H1 (cell line): ENCODE data around the gene RNF208.

Experiments
- CHD2 ChIP-seq: IDR thresholded peaks from 2 replicates; pipeline ENCODE4 v1.6.1; 2012; ENCODE audit warnings: low read length, improper control_type of control experiment
- CREB1 ChIP-seq: IDR thresholded peaks from 2 replicates; pipeline ENCODE4 v1.6.1; 2012; ENCODE audit warnings: inconsistent platforms
- CTCF ChIP-seq, 3 experiments: IDR thresholded peaks; 1 replicate in 2 of 3; 2 replicates in 1 of 3; pipeline versions ENCODE4 v1.5.1 to v1.6.1; 2011; ENCODE audit warnings: low read length in 3 of 3, mild to moderate bottlenecking in 3 of 3, inconsistent platforms in 2 of 3, low read depth in 1 of 3, moderate library complexity in 1 of 3; ENCODE audit not compliant: insufficient read depth in 1 of 3; ENCODE audit errors: control extremely low read depth in 1 of 3
- E2F6 ChIP-seq: IDR thresholded peaks from 2 replicates; pipeline ENCODE4 v1.6.1; 2012; ENCODE audit warnings: inconsistent platforms
- FOSL1 ChIP-seq: IDR thresholded peaks from 2 replicates; pipeline ENCODE4 v1.6.1; 2011; ENCODE audit warnings: mild to moderate bottlenecking, low read depth, low read length, moderate library complexity; ENCODE audit not compliant: insufficient read depth
- MAFK ChIP-seq: IDR thresholded peaks from 2 replicates; pipeline ENCODE4 v1.6.1; 2012; ENCODE audit warnings: low read depth, mild to moderate bottlenecking, improper control_type of control experiment, low read length
- POLR2A ChIP-seq, 2 experiments: IDR thresholded peaks; 1 replicate in 1 of 2; 2 replicates in 1 of 2; pipeline ENCODE4 v1.6.1; 2011; ENCODE audit warnings: low read depth in 2 of 2, low read length in 2 of 2, mild to moderate bottlenecking in 2 of 2; ENCODE audit errors: control extremely low read depth in 1 of 2
- POLR2AphosphoS5 ChIP-seq: IDR thresholded peaks from 2 replicates; pipeline ENCODE4 v1.6.1; 2011; ENCODE audit warnings: low read depth, low read length
- RAD21 ChIP-seq, 2 experiments: IDR thresholded peaks in 1 of 2; conservative IDR thresholded peaks in 1 of 2; 2 replicates each; pipeline ENCODE4 v1.6.1; 2011; ENCODE audit warnings: low read depth in 2 of 2, low read length in 2 of 2, improper control_type of control experiment in 1 of 2, inconsistent platforms in 1 of 2, mild to moderate bottlenecking in 1 of 2, moderate library complexity in 1 of 2
- RBBP5 ChIP-seq: IDR thresholded peaks from 2 replicates; pipeline ENCODE4 v1.7.1; 2012; ENCODE audit warnings: low read depth, mild to moderate bottlenecking, inconsistent platforms, low read length, moderate library complexity, borderline replicate concordance
- YY1 ChIP-seq: IDR thresholded peaks from 2 replicates; pipeline ENCODE4 v1.6.1; 2011; ENCODE audit warnings: low read depth, mild to moderate bottlenecking, low read length

GRCh38 chr9:137195525-137196220 lies 26.4 kb downstream of the RNF208 start:
- TF ChIP-seq CREB1 (no peak), CTCF (IDR thresholded peaks at IDR 0.05; ENCODE audit: control extremely low read depth in 1 of 3, insufficient read depth in 1 of 3, low read depth in 1 of 3, low read length in 3 of 3) (no peak), POLR2A (IDR thresholded peaks at IDR 0.05; ENCODE audit: control extremely low read depth in 1 of 2, low read depth in 2 of 2, low read length in 2 of 2) (no peak), YY1 (no peak), MAFK (no peak), POLR2AphosphoS5 (no peak), FOSL1 (no peak), CHD2 (no peak), E2F6 (no peak), RBBP5 (no peak), RAD21 (IDR thresholded peaks at IDR 0.05 in 1 of 2, conservative IDR thresholded peaks at IDR 0.05 in 1 of 2; ENCODE audit: low read depth in 2 of 2, low read length in 2 of 2) (no peak)
